Suprapubic skin (tissue), 4 donors: ENCODE results near the gene ANOS1.

Experiments
- POLR2A ChIP-seq, 2 donors: fragments of 450-650 bp; IDR thresholded peaks; one replicate each; pipeline ENCODE4 v1.6.1; 2017; ENCODE audit warnings: antibody characterized with exemption in 2 of 2, mild to moderate bottlenecking in 2 of 2, moderate library complexity in 2 of 2
- POLR2AphosphoS5 ChIP-seq, 3 donors: sonication (generic); formaldehyde crosslinking; IDR thresholded peaks; one replicate each; pipeline ENCODE4 v1.6.1; 2017; ENCODE audit warnings: antibody characterized with exemption in 3 of 3
- TF ChIP-seq, protein P1 (sequence below), 2 donors: fragments of 200-600 bp in 1 of 2; fragments of 450-650 bp in 1 of 2; sonication (generic) in 1 of 2; IDR thresholded peaks; one replicate each; pipeline ENCODE4 v1.5.1; 2016 to 2019; ENCODE audit warnings: antibody characterized with exemption in 2 of 2, mild to moderate bottlenecking in 1 of 2, moderate library complexity in 1 of 2

DNA sequence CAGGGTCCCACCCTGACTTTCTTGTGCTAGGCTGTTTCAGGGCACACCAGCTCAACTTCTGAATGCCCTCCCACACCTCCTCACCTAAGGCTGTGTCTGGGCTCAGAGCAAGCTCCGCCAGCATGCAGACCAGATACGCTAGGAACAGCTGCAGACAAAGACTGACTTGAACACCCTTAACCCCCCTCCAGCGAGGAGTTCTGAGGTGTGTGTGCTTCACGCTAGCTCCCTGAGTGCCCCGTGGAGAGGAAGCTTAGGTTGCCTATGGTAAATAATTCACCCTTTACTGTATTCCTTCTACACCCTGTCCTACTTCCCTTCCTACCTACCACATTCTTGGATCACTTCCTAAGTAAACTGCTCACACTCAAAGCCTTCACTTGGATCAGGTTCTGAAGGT, 152.3 kb downstream of the ANOS1 start:
- no peak for TF ChIP-seq POLR2AphosphoS5 (IDR thresholded peaks at IDR 0.05)
- TF ChIP-seq, protein P1, sequence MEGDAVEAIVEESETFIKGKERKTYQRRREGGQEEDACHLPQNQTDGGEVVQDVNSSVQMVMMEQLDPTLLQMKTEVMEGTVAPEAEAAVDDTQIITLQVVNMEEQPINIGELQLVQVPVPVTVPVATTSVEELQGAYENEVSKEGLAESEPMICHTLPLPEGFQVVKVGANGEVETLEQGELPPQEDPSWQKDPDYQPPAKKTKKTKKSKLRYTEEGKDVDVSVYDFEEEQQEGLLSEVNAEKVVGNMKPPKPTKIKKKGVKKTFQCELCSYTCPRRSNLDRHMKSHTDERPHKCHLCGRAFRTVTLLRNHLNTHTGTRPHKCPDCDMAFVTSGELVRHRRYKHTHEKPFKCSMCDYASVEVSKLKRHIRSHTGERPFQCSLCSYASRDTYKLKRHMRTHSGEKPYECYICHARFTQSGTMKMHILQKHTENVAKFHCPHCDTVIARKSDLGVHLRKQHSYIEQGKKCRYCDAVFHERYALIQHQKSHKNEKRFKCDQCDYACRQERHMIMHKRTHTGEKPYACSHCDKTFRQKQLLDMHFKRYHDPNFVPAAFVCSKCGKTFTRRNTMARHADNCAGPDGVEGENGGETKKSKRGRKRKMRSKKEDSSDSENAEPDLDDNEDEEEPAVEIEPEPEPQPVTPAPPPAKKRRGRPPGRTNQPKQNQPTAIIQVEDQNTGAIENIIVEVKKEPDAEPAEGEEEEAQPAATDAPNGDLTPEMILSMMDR (IDR thresholded peaks at IDR 0.05) = no peak
- no peak for TF ChIP-seq POLR2A (IDR thresholded peaks at IDR 0.05)
